MV-4-11 (cell line): ENCODE results near the gene SPAG16.

Experiments
- DNase-seq: peaks from one replicate; lab custom pipeline; 2025; lab: John Stamatoyannopoulos, UW

Gene SPAG16

DNA sequence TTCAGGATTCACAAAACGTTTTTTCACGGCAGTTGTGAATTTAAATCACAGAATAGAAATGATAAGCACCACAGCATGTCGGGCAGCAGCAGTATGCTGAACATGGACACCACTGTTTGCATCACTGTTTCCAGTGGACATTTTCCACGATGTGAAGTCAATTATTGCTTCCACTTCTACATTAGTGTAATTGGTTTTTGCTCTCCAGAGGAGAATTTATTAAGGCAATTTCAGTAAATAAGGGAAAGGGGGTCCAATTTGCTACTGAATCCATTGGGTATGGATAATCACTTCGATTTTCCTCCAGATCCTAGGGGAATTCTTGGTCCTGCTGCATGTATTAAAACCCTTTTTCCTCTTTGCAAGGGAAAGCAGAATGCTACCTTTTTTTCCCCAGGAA is 1096.4 kb downstream of the SPAG16 start:
- no peak for DNase-seq

DNA sequence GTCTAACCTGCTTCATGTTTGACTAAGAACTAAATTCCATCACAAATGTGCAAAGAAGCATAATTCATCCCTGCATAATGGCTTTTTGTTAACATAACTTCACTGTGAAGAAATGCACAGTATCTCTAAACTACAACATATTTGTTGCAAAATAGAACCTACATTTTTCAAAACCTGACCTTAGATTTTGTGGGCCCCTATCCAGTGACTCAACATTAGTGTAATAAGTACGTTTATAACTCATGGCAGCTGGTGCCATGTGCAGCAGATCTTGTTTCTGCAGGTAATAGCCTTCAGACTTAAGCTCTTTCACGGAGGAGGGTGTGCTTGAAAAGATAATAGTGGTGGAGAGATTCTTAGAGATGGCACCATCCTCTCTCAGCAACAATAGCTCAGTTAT is 1098.0 kb downstream of the SPAG16 start:
- DNase-seq, result no peak

DNA sequence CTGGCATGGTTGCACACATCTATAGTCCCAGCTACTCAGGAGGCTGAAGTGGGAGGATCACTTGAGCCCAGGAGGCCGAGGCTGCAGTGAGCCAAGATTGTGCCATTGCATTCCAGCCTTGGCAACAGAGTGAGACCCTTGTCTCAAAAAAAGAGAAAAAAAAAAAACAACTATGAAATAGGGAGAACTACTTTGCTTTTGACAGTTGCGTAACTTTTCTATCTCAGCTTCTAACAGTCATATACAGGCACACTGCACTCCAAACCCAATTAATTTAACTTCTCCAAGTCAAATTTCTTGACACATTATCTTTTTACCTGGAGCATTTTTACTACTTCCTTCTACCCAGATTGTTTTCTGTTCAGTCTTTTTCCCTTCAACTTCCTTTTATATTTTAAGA is 1102.5 kb downstream of the SPAG16 start:
- no peak for DNase-seq

DNA sequence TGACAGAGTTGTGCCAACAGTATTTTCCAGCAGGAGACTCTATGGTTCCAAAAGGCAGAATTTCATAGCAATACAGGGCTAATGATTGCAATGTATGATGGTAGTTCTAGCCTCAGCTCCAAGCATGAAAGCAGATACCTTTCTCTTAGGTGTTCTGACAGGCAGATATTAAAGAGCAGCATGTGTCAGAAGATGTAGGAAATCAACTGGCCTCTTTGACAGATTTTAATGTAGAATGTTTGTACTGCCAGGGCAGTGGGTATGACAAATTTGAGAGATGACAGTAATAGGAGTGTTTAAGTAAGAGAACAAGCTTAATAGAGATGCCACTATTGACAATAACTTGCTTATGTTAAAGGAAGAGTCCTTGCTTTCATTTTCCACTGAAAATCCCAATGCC is 1105.1 kb downstream of the SPAG16 start:
- no peak for DNase-seq

DNA sequence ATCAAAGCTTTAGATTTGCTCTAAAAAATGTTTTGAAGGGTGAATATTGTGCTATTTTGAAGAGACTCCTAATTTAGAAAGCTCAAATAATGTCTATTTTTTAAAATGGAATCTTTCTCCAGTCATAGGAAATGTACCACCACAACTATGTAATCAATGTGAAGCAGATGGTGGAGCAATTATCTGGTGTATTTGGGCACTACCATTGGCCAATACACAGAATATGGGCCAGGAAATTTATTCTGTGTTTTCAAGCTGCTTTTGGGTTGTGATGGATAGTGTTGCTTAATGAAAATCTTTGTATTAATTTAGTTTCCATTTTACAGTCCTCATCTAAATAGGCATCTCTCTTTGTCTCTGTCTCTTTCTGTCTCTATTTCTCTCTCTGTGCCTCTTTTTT is 1109.5 kb downstream of the SPAG16 start:
- DNase-seq, result no peak

DNA sequence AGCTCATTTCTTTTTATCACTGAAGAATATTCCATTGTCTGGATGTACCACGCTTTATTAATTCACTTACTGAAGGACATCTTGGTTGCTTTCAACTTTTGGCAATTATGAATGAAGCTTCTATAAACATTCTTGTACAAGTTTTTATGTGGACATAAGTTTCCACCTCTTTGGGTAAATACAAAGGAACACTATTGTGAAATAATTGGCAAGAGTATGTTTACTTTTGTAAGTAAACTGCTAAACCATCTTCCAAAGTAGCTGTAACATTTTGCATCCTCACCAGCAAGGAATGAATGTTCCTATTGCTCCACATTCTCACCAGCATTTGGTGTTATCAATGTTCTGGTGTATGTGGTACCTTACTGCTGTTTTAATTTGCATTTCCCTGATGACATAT is 1110.8 kb downstream of the SPAG16 start:
- no peak for DNase-seq

DNA sequence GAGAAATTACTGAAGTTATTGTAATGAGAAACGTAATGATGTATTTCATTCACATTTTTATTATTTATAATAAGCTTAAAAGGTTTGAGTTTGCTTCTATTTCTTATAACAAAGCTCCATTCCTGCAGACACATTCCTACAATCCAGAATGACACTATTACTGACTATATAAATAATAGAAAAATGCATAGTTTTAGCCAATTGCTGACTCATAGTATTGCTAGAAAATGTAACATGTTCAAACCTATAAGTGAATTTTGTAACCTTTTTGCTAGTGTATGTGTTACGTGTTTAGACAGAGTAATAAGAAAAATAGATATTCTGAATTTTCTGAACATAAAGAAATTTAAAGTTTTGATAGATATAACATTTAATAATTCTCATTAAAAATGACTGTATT is 1117.3 kb downstream of the SPAG16 start:
- no peak for DNase-seq

DNA sequence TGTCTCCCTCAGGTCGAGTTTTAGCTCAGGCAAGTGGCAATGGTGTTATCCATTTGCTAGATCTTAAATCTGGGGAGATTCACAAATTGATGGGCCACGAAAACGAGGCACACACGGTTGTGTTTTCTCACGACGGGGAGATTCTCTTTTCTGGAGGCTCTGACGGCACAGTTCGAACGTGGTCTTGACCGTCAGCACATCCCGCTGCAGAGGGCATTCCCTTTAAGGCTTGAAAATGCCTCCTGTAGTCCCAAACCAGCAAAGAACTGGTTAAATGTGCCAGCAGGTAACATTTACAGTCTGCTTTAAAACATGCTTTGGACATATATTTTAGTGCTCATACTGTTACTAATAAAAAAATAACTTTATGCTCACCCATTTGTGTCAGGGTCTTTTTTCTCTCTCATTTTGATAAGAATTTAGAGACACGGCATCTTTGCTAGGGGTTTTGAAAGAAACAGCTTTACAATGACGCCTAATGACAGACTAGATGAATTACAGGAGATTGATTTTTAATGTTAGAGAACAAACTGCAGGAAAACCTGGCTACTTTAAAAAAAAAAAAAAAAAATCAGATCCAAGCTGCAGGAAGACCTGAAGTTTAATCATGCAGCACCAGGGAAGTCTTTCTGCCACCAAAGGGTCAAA is 1126.0 kb downstream of the SPAG16 start:
- no peak for DNase-seq

DNA sequence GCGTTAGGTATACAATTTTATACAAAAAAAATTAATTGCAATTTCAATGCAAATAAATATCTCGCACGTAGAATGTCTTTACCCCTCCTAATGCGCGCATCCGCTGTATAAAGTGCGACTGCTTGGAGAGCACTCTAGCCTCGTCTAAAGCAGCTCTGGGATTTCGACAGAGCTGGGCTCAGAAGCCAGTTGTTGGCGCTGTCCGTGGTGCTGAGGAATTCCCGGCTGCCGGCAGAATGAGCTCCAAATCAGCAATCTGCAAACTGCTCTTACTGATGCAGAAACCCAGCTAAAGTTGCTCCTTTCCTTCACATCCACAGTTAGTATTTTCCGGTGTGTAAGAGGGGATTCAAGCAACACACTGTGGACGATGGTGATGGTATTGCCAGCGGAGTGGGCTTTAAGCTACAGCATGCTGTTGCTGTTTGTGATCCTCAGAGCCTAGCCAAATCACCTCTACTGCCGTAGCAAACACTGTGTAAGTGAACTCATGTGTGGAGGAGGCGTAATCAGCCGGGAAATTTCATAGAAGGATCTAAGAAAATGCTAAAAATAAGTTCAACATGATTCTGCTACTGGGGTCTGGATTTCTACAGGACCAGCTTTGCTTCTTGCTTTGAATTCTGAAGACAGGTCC is 1126.8 kb downstream of the SPAG16 start, which contains the start of gene VWC2L:
Gene VWC2L (plus strand): TSS at position 137 of the 637 bp plus-strand sequence. CDS start 3,140 bp downstream, outside the sequence.
- peak; percentile 38 for DNase-seq

DNA sequence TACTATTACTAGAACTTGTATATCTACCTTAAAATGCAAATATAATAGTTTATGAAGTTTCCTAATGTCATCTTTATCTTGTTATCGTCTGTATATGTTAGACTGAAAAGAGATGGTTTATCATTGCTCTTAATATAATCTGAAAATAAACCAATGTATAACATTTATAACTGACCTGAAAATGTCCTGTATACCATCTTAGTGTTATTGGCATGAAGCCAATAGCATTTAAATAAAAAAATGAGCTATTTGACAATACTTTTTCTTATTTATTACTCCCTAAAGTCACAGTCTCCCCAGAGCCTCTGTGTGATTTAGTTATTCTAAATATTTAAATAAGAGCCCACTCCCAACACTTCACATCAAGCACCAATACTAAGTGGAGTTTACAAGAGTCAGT is 1128.4 kb downstream of the SPAG16 start:
- no peak for DNase-seq

DNA sequence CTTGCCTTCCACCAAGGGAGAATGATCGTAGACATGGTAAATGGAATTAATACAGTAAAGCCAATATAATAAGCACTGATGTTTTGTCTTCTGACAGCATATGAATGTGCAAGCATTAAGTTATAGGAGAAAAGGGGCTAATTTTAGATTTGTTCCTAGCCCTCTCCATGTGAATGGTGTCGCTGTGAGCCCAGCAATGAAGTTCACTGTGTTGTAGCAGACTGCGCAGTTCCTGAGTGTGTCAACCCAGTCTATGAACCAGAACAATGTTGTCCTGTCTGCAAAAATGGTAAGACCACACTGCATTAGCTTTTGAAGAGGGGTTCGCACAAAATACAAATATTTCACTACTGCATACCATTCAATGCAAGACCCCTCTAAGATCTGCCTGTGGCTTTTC is 1152.2 kb downstream of the SPAG16 start:
- no peak for DNase-seq

DNA sequence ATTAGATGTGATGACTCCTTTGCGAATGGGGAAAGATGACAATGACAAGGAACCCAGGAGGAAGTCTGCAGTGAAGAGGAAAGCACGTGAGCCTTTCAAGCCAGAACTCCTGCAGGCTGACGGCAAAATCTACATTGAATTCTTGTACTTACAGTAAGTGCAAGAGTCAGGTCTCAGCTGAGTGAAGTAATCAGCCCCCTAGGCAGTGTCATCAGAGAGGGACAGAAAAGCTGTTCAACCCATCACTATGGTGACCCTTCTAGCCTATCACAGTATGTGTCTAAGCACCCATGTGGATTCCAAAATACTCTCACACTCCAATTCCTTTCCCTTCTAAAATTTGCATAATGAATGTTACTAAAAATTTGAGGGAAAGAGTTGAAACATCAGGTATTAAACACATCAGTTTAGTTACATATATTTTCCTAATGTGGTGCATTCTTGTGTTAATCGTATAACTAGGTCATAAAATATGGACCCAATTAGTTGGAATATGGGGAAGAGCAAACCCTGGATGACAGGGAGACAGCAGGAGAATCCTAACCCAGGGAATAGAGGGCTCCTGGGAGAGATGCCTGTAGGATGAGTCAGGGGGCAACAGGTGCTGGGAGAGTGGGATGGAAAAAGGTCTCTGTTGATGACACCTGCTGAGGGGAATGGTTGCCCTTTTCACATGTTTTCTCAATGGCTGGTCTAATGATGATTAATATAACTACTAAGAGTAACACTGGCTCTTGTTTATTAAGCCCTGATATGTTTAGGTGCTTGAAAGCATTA is 1166.0 kb downstream of the SPAG16 start:
- DNase-seq, result no peak

DNA sequence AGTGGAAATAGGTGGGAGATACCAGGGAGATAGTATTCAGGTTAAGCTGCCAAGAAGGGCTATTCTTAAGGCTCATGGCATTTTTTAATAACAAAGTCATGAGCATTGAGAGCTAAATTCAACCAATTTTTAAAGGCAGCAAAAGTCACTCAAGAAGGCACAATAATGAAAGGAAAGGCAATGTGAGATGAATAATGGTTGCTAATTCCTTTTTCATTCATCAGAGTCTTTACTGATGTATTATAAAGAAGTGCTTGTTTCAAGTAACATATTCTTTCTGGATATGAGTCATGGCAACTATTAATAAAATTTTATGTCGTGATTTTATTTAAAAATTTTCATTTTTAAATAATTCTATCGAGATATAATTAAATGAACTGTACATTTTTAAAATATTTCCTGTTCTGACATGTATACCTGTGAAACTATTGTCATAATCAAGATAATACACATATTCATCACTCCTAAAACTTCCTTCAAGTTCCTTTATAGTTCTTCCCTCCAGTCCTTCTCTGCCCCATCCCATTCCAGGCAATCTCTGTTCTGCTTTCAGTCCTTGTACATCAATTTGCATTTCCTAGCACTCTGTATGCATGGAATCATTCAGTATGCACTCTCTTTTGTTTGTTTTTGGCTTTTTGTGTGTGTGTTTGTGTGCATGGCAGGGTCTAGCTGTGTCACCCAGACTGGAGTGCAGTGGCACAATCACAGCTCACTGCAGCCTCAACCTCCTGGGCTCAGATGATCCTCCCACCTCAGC is 1167.4 kb downstream of the SPAG16 start:
- DNase-seq, result no peak
